NCI-H2107 (cell line): ENCODE measurements around the gene PARD6A.

Experiments used
- DNase-seq: peaks from one replicate; lab custom pipeline; 2025; lab: John Stamatoyannopoulos, UW

Gene PARD6A, protein sequence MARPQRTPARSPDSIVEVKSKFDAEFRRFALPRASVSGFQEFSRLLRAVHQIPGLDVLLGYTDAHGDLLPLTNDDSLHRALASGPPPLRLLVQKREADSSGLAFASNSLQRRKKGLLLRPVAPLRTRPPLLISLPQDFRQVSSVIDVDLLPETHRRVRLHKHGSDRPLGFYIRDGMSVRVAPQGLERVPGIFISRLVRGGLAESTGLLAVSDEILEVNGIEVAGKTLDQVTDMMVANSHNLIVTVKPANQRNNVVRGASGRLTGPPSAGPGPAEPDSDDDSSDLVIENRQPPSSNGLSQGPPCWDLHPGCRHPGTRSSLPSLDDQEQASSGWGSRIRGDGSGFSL

DNA sequence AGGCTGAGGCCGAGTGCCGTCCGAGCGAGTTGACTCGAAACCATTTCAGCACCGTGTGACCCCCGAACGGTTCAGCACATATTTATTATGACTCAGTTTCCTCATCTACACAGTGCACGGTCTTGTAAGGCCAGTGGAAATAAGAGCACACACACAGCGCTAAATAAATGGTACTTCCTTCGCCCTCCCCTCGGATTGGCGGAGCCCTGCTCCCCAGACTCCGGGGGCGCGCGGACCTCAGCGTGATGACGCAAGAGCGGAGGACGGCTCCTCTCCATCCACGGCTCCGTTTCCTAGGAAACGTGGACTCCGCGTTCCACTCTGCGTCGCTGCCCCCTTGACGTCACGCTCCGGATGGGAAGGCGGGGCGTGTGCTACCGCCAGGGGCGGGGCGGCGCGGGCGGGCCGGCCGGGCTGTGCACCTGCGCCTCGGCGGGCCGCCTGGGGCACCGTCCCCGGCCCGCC lies at the start of gene PARD6A:
TSS of gene PARD6A (plus strand) at position 397 of the 465 bp plus-strand sequence. CDS start 79 bp downstream, outside the sequence.
- DNase-seq = peak; percentile 96

DNA sequence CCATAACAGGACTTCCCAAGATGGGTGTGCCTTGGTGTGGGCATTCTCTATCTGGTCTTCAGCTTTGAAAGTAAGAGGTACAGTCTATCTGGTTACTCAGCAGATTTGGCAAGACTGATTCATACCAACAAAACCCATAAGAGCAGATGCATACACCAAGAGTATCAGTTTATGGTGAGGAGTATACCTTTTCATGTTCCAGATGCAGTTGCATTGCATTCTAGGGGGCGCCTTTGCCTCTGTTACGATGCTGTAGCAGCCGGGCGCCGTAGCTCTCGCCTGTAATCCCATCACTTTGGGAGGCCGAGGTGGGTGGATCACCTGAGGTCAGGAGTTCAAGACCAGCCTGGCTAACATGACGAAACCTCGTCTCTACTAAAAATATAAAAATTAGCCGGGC lies 47.0 kb upstream of the PARD6A start:
- DNase-seq = no peak

DNA sequence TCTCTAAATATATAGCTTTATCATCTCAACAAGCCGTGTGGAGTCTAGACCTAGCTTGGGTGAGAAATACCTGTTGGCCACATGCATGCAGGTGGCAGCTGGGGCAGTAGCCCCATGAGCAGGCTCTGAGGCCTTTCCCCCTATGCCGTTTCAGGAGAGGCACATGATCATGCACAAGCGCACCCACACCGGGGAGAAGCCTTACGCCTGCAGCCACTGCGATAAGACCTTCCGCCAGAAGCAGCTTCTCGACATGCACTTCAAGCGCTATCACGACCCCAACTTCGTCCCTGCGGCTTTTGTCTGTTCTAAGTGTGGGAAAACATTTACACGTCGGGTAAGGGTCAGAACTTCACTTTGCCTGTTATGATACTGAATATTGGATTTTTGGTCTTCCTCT lies 32.5 kb upstream of the PARD6A start:
- no peak for DNase-seq

DNA sequence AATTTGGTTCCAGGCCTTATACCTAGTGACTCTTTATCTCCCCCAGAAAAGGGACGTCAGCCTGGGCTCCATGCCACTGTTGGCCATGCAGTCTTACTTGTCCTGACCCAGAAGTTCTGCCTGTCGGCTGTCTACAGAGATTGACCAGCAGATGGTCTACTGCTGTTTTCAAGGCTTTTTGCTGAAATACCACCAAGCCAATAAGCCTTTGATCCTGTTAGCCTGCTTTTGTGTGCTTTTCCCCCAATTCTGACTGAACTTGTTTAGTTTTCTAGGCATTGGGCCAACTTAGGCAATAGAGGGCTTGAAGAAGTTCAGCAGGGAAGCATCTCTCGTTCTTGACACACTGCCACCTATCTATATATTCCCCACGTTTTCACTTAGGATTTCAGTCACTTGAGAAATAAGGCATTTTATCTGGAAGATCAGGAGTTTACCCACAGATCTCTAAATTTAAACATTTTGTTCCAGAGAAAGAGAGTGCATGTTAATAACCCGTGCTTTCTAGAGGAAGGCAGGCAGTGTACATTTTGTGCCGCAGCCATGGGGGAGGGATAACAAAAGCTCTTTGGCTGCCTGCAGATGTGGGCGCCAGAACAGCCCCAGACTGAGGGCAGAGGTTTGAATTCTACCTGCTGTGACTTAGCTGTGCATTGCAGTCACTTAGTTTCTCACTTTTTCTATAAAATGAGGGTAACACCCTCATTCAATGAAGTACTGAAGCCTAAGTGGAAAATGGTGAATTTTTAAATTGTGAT lies 28.2 kb upstream of the PARD6A start:
- no peak for DNase-seq

DNA sequence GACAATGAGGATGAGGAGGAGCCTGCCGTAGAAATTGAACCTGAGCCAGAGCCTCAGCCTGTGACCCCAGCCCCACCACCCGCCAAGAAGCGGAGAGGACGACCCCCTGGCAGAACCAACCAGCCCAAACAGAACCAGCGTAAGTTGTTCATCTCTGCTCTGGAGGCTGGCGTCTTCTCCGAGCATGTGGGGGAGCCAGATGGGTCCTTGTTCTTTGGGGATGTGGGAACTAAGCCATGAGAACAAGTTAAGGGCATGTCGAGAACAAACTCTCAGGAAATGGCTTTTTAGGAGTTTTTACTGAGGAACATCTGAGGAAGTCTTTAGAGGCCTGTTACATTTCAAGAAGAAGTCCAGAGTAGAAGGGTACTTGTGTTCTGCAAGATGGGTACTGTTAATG lies 24.0 kb upstream of the PARD6A start:
- DNase-seq = no peak

DNA sequence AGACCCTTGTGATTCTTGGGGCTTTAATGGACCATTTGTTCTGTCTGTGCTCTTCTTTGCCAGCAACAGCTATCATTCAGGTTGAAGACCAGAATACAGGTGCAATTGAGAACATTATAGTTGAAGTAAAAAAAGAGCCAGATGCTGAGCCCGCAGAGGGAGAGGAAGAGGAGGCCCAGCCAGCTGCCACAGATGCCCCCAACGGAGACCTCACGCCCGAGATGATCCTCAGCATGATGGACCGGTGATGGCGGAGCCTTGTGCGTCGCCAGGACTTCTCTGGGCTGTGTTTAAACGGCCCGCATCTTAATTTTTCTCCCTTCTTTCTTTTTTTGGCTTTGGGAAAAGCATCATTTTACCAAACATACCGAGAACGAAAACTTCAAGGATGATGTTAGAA lies 23.1 kb upstream of the PARD6A start:
- no peak for DNase-seq

DNA sequence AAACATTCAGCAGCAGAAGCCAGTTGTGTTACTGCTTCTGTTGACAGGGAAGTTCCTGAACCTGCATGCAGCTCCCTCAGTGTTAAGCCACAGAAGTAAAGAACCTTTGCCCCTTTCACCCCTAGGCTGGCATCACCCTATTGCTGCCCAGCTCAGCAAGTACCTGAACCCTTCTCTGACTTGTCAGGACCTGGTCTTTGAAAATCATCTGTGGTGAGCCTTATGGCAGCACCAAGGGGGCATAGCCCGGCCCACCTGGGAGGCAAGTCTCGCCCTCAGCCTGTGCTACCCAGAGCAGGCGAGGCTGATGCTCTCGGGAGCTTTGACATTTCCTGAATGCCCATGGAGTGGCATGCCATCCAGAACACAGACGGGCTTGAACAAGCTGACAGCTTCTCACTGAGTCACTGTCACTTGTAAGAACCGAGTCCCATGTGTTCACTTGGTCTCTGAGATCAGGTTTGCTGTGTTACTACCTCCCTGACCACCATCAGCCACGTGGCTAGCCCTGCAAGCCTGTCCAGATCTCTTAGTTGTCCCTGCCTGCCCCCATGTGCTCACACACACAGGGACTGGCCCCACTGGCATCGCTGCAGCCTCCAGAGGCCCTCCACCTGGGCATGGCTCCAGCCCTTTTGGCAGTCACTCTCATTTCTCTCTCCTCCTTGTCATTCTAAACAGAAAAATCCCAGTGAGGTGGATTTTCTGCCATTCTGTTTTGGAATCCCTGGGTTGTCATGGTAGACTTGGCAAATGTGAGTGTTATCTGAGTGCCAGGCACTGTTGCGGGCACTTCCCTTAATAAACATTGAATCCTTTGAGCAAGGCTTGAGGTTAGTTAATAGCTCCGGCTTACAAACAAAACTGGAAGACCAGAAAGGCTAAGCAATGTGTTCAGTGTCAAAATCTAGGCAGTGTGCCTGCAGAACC lies 18.7 kb upstream of the PARD6A start:
- no peak for DNase-seq

DNA sequence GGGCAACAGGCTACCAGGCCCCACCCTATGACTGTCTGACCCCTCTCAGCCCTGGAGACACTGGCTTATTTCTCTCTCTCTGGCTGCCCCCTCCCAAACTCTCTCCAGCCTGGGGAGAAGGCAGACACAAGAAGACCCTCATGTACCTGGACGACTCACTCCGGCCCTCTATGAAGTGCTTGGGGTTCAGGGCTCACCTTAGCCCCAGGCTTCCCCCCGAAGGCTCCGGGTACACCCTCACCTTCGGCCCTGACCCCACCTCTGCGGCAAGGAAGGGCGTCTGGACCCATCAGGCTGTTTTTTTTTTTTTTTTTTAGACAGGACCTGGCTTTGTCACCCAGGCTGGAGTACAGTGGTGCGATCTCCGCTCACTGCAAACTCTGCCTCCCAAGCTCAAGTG lies 16.7 kb upstream of the PARD6A start:
- DNase-seq = no peak

DNA sequence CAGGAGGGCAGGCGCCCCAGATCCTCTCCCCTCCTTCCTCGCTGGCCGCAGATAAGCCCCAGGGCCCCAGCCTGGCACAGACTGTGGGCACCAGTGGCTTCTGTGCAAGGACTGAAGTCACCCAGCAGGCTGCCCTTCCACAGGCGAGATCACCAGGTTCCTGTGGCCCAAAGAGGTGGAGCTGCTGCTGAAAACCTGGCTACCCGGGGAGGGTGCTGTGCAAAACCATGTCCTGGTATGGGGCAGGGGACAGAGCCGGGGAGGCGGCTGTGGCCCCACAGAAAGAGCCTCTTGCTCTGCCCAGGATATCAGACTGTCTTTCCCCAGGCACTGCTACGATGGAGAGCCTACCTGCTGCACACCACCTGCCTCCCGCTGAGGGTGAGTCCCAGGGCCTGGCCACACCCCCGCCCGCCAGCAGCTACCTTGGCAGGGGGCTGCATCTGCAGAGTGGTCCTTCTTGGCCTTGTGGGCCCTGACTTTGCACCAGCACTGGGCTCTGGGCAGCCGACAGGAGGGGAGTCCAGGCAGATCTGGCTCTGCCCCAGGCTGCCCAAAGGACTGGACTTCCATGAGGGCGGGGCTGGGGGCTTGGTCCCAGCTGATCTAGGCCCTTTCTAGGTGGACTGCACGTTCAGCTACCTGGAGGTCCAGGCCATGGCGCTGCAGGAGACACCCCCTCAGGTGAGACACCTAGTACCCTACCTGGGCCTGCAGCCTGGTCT lies 15.2 kb upstream of the PARD6A start:
- no peak for DNase-seq

DNA sequence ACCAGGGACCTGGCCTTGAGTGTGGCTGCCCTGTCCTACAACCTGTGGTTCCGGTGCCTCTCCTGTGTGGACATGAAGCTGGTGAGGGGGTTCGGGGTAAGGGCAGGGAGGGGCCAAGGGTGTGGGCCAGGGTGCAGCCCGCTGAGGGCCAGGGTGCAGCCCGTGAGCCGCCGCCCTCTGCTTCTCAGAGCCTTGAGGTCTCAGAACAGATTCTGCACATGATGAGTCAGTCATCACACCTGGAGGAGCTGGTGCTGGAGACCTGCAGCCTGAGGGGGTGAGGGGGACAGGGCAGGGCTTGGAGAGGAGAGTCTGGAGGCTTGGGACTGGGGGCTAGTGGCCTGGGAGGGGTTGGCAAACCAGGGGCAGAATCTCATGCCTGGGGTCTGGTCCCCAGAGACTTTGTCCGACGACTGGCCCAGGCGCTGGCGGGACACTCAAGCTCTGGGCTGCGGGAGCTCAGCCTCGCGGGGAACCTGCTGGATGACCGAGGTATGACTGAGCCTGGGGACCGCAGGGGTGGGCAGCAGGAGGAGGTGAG lies 13.6 kb upstream of the PARD6A start:
- DNase-seq = no peak

DNA sequence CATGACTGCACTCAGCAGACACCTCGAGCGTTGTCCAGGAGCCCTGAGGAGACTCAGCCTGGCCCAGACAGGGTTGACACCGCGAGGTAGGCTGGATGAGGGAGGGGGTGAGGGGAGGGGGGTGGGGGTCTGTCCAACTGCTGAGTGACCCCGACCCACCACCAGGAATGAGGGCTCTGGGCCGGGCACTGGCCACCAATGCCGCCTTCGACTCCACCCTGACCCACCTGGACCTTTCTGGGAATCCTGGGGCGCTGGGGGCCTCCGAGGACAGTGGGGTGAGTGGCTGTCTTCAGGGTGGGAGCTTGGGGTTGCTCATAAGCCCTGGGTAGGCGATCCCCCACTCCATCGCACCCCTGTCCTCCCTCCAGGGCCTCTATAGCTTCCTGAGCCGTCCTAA lies 13.1 kb upstream of the PARD6A start:
- no peak for DNase-seq

DNA sequence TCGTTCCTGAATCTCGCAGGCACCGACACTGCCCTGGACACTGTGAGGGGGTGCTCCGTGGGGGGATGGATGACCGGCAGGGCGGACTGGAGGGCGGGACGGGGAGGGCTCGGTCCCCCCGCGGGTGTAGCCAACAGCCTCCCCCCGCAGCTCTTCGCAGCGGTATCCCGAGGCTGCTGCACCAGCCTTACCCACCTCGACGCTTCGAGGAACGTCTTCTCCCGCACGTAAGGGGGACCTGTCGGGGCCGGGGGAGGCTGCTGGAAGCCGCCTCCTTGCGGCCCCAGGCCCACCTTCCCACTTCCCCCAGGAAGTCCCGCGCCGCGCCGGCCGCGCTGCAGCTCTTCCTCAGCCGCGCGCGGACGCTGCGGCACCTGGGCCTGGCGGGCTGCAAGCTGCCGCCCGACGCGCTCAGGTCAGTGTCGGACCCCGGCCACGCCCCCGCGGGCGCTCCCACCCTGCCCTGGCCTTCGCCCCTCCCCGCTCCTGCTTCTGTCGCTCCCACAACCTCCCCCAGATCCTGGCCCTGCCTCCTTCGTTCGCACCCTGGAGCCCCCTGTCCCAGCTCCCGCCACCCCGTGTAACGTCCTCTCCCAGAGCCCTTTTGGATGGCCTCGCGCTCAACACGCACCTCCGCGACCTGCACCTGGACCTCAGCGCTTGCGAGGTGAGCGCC lies 12.5 kb upstream of the PARD6A start:
- DNase-seq = no peak

DNA sequence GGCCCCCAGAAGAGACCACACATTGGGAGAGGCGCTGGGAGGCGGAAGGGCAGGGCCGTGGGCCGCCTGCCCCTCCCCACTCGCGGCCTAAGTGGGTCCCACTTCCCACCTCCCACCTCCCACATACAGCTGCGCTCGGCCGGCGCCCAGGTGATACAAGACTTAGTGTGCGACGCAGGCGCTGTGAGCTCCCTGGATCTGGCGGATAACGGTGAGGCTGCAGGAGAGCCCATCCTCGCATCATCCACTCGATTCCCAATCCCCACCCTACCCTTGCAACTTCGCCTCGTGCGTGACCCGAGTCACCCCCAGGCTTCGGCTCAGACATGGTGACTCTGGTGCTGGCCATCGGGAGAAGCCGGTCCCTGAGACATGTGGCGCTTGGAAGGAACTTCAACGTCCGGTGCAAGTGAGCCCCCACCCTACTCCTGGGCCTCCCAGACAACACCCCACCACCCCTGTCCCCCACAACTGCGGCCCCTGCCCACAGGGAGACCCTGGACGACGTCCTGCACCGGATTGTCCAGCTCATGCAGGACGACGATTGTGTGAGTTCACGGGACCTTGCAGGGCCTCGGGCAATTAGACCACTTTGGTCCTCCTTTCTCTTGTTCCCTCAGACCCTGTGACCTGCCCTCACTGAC lies 11.9 kb upstream of the PARD6A start:
- no peak for DNase-seq

DNA sequence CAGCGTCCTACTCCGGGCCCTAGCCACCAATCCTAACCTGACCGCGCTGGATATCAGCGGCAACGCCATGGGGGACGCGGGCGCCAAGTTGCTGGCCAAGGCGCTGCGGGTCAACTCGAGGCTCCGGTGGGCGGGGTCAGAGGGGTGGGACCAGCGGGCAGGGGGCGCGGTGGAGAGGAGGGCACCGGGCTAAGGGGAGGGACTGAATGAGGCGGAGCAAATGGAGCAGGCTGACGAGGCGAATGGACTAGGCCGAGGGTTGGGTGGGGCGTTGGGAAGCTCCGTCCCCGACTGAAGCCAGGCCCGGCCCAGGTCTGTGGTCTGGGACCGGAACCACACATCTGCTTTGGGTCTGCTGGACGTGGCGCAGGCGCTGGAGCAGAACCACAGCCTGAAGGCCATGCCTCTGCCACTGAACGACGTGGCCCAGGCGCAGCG lies 11.2 kb upstream of the PARD6A start:
- no peak for DNase-seq

DNA sequence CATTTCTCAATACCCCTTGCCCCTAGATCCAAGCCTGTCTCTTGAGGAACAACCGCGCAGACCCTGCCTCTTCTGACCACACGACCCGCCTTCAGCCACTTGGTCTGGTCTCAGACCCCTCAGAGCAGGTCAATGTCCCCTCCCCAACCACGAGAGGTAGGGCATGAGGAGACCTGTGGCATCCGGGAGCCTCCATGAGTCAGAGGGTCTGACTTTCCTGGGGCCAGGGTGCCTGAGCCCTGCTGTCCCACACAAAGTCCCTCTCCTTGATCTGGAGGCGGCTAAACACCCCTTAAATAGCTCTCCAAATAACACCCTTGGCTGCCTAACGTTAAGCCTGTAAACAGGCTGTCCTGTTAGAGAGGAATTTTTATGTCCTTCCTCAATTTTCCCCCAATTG lies 10.7 kb upstream of the PARD6A start:
- no peak for DNase-seq

DNA sequence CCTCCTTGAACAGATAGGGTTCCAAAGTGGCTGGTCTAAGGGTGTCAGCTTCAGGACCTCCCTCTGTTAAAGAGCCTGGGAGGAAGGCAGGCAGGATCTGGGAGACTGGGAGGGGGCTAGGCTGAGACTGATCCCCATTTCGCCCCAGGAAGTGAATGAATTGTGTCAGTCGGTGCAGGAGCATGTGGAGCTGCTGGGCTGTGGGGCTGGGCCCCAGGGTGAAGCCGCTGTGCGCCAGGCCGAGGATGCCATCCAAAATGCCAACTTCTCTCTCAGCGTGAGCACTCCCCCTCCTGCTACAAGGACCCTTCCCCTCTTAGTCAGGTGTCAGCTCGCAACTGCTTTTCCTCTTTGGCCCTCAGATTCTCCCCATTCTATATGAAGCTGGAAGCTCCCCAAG lies 9.7 kb upstream of the PARD6A start:
- DNase-seq = no peak

DNA sequence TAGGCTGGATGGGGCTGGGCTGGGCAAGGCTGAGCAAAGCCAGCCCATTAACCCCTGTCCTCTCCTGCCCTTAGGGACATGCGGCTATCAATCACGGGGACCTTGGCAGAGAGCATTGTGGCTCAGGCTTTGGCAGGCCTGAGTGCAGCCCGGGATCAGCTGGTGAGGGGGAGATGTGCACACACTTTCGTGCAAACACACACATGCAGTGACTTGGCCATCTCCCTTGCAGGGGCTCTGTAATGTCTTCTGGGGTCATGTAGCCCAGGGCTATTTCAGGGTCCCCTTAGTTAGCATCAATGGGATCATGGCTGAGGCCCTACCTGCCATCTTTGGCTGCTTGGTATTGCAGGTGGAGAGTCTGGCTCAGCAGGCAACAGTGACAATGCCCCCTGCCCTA lies 8.9 kb upstream of the PARD6A start:
- DNase-seq = no peak

DNA sequence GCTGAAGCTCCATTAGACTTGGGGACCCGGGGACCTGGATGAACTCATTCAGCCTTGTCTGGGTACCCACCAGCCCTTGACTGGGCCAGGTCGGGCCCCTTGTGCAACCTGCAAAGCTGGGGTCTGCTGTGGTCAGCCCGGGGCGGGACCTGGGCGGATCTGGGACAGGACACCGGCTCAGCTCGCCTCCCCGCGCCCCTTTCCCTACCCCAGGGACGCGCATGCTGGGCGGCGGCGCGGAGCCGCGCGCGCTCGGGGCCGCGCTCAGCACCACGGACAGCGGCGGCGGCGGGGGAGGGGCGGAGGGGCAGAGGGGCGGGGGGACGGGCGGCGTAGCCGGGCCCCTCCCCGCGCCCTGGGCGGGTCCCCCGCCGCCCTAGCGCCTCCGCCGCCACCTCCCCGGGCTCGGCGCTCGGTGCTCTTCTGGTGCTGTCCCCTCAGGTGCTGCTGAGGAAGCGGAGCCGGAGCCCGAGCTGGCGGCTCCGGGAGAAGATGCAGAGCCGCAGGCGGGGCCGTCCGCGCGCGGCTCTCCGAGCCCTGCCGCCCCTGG lies 8.1 kb upstream of the PARD6A start:
- DNase-seq = no peak

DNA sequence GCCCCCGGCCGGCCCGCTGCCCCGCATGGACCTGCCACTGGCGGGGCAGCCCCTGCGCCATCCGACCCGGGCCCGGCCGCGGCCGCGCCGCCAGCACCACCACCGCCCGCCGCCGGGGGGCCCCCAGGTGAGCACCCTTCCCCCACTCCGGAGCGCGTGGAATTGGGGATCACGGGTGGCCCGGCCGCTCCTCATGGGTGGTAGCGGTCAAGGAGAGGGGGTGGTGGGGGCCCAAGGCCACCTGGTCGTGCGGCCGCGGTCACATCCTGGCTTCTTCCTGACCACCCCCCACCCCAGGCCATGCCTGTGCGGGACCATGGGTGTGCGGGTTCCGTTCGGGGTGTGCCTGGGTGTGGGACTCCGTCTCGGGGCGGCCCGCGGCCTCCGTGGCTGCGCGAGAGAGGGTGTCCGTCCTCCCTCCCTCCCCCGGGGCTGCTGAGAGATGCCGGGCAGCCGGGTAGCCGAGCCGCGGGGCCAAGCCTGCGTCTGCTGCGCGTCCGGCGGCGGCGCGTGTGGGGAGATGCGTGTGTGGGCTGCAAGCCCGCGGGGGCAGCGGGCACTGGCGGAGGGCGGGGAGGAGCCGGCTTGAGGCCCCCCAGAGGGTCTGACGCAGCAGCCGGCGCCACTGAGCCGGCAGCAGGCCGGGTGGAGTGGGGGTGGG lies 7.5 kb upstream of the PARD6A start:
- DNase-seq = no peak
